AG09309 (cell line): ENCODE measurements around the gene FRAS1.

Experiments used
- DNase-seq: peaks from one replicate; pipeline ENCODE4 v3.0.0-alpha.2; 2010; ENCODE audit warnings: low read depth
- H3K4me3 ChIP-seq: 2 replicates; pipeline ENCODE4 v1.5.1; 2011; ENCODE audit warnings: mild to moderate bottlenecking, low read depth, low read length, moderate library complexity; ENCODE audit not compliant: control insufficient read depth
- TF ChIP-seq, protein P1 (sequence below): IDR thresholded peaks from 2 replicates; pipeline ENCODE4 v1.5.1; 2011; ENCODE audit warnings: mild to moderate bottlenecking, low read depth, low read length, inconsistent platforms; ENCODE audit not compliant: insufficient read depth, control insufficient read depth; ENCODE audit errors: missing control alignments

The FRAS1 gene

DNA sequence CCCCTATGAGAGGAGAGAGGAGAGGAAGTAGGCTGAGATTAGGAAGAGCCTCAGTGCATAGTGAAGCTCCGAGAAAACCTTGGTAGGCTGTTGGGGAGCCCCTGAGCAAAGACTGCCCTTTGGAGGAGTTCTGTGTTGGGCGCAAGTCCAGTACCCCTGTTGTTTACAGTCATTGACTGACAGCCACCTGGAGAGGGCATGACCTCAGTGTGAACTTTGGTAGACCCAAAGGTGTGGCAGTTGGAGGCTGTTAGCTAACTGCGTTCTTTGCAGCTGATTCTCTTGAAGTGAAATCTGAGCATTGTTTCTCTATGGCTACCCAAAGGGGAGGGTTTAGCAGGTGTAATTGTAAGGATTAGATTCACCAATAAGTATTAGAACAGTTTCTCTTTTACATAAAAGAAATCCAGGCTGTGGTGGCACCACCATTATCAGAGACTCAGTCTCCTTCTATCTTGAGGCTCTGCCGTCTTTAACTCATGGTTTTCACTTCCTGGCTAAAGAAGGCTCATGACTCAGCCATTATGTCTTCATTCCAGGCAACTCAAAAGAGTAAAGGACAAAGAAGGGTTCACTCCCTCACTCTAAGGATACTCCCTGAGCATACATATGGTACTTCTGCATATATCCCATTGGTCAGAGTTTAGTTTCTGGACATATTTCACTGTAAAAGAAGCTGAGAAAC lies 527.9 kb downstream of the FRAS1 start:
- no peak overlapping the region for H3K4me3 ChIP-seq
- TF ChIP-seq, protein P1, sequence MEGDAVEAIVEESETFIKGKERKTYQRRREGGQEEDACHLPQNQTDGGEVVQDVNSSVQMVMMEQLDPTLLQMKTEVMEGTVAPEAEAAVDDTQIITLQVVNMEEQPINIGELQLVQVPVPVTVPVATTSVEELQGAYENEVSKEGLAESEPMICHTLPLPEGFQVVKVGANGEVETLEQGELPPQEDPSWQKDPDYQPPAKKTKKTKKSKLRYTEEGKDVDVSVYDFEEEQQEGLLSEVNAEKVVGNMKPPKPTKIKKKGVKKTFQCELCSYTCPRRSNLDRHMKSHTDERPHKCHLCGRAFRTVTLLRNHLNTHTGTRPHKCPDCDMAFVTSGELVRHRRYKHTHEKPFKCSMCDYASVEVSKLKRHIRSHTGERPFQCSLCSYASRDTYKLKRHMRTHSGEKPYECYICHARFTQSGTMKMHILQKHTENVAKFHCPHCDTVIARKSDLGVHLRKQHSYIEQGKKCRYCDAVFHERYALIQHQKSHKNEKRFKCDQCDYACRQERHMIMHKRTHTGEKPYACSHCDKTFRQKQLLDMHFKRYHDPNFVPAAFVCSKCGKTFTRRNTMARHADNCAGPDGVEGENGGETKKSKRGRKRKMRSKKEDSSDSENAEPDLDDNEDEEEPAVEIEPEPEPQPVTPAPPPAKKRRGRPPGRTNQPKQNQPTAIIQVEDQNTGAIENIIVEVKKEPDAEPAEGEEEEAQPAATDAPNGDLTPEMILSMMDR, result no peak
- no peak for DNase-seq

DNA sequence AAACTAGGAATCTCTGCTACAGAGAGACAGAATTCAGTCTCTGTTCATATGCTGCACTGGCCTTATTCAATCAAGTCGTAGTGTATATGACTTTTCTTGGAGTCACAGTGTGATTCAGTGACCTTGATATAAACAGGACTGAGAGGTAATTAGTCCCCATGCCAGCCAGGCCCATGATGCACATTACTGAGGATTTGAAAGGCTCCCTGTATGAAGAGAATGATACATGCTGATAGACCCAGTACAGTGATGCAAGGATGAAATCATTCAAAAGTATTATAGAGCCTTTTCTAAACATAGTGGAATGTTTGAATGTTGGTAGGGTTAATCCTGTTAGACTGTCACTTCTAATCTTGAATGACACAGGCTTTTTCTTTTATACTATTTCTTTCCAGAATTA lies 528.5 kb downstream of the FRAS1 start:
- DNase-seq, result no peak
- no peak overlapping the region for H3K4me3 ChIP-seq
- TF ChIP-seq, protein P1, result no peak

DNA sequence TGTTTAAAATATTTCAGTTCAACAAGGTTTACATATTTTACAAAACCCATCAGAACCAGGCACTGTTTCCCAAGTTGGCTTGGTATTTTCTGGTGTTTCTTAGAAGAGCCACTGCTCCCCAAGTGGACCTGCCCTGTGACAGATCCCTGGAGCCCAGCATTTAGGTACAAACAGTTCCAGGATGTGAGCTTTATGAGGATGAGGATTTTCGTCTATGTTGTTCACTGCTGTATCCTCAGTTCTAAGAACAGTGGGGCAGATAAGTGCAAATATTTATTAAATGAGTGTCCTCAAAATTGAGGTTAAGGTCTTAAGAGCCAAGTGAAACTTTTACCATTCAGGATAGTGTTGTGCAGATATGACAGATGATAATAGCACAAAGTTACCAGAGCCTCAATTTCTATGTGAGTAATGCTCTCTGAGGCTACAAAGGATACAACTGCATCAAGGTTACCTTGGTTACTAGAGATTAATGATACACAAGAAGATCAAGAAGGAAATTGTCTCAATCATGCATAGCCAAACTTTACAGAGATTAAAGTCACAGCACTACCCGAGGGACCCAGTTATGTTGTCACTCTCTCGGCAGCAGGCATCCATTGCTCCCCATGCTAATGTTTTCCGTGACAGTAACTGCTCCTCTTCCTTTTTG lies 531.9 kb downstream of the FRAS1 start:
- H3K4me3 ChIP-seq, result no peak overlapping the region
- TF ChIP-seq, protein P1, result no peak
- DNase-seq, result no peak

DNA sequence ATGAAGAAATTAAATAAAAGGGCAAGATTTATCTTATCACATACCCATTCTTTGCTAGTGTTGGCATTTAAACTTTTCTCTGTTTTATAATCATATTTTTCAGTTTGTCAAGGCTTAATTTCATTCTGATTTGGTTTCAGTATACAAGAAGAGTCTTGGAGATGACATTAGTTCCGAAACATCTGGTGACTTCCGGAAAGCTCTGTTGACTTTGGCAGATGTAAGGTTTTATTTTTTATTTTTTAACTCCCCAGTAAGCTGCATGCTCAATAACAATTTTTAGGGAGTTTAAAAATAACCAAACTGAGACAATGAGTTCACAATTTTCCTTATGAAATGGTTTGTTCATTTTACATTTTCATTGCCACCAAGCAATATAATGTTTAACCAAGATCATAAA lies 534.3 kb downstream of the FRAS1 start:
- no peak overlapping the region for H3K4me3 ChIP-seq
- TF ChIP-seq, protein P1, result no peak
- DNase-seq, result no peak

DNA sequence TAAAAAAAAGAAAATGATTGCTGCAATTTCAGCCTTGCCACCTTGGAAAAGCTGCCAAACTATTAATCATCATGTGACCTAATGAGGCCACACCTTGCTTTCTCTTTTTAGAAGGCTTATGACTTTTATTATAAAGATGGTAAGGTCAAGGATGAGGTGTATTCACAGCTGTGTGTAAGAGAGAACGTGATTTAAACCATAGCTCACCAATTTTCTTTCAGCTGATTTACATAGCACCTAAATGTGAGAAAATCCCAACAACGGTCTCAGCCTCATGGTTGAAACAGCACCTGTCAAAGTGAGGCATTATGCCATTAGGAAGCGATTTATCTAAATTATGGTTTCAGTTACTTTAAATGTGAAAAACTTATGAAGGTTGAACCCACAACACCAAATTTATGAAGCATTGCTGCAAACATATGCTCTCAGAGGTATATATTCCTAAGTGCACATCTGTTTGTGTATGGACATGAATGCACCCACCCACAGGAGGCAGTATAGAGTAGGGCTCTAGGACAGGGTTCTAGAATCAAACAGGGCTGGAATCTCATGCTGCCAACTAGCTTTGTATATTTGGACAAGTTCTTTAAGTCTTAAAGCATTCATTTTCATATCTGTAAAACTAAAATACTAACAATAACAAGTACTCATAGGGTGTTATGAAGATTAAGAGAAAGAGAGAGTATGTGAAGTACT lies 535.1 kb downstream of the FRAS1 start:
- no peak for DNase-seq
- TF ChIP-seq, protein P1, result peak; percentile 26
- no peak overlapping the region for H3K4me3 ChIP-seq
